Lower leg skin (tissue), 4 donors: ENCODE data around the gene FDXR. TPM values are rescaled to one million over a fixed set of nuclear protein-coding genes. Genes with fewer than 3 reads are reported as not detected.

Experiments used
- DNase-seq, 2 donors: peaks; one replicate each; pipeline ENCODE4 v3.0.0-alpha.2; 2019; ENCODE audit warnings: low spot score in 2 of 2
- H3K4me3 ChIP-seq: fragments of 200-600 bp; sonication (generic); 2 replicates; pipeline ENCODE4 v1.5.1; 2017; ENCODE audit warnings: mild to moderate bottlenecking, low read depth; ENCODE audit not compliant: poor library complexity, severe bottlenecking
- CTCF ChIP-seq, 3 donors: fragments of 450-650 bp; IDR thresholded peaks; one replicate each; pipeline ENCODE4 v1.5.1; 2016; ENCODE audit warnings: antibody characterized with exemption in 3 of 3, mild to moderate bottlenecking in 3 of 3, moderate library complexity in 2 of 3
- POLR2A ChIP-seq, 2 donors: fragments of 450-650 bp; IDR thresholded peaks; one replicate each; pipeline ENCODE4 v1.6.1; 2016 to 2017; ENCODE audit warnings: antibody characterized with exemption in 2 of 2, mild to moderate bottlenecking in 1 of 2, moderate library complexity in 1 of 2
- WGBS, 2 donors: methylation state at CpG; one replicate each; pipeline ENCODE4 v1.1.5; 2018; 5-methylcytosine and 5-hydroxymethylcytosine counted together
- intact Hi-C: fragments of 100-400 bp; cut with DNase I; formaldehyde crosslinking; loops from one replicate; pipeline ENCODE4 v1.15.0; 2023; ENCODE audit warnings: low total_unique reads
- total RNA-seq, 4 donors: library from RNA; depleted of rRNA; stranded (reverse); fragments of >200 nt; gene quantifications; one replicate each; pipeline ENCODE4 v1.1.0, GENCODE V29; 2016

FDXR gene
- 10 to 100 TPM; 21.9 to 28.0 (median 24.6) TPM for total RNA-seq

- intact Hi-C loops, result no loop called here
- DNase-seq, result no peak
- 9 to 11% methylated on average over 23 to 33 of the region's 38 CpGs for WGBS, 2 donors
- TF ChIP-seq CTCF (IDR thresholded peaks at IDR 0.05) (no peak), POLR2A (IDR thresholded peaks at IDR 0.05) (no peak)
- H3K4me3 ChIP-seq, result peak within 1 kb of the TSS; percentile 52
Observed at GRCh38 chr17:74872313-74873036, at the start of gene FDXR. FDXR (minus strand) TSS chr17:74872994; CDS start chr17:74872944, 50 bp downstream.

- intact Hi-C loops, result loop anchor here (2.0 kb wide), 1 partner anchor 37 kb away; no protein-coding TSS in a partner anchor
- no peak for DNase-seq
- TF ChIP-seq POLR2A (IDR thresholded peaks at IDR 0.05) (no peak), CTCF (IDR thresholded peaks at IDR 0.05) (no peak)
- WGBS, 2 donors, result 50 to 54% methylated on average over 5 of the region's 6 CpGs
- no peak overlapping the region for H3K4me3 ChIP-seq
Observed at GRCh38 chr17:74922172-74922571, 49.4 kb upstream of the FDXR start.

- WGBS, 2 donors, result 95% methylated on average over 2 of the region's 2 CpGs; no CpG with 5 or more reads in 1 of the 2 donors
- TF ChIP-seq CTCF (IDR thresholded peaks at IDR 0.05), result no peak
- TF ChIP-seq POLR2A (IDR thresholded peaks at IDR 0.05), result no peak
- DNase-seq, result no peak
- intact Hi-C loops, result loop anchor here (2.0 kb wide), 1 partner anchor 37 kb away; no protein-coding TSS in a partner anchor
- no peak overlapping the region for H3K4me3 ChIP-seq
Observed at GRCh38 chr17:74921769-74922168, 49.0 kb upstream of the FDXR start.

GRCh38 chr17:74921026-74921681, 48.4 kb upstream of the FDXR start:
- no peak for DNase-seq
- WGBS, 2 donors, result 30 to 36% methylated on average over 19 of the region's 19 CpGs
- no peak overlapping the region for H3K4me3 ChIP-seq
- intact Hi-C loops, result no loop called here
- TF ChIP-seq POLR2A (IDR thresholded peaks at IDR 0.05) (no peak), CTCF (IDR thresholded peaks at IDR 0.05) (no peak)

GRCh38 chr17:74920642-74921025, 47.8 kb upstream of the FDXR start:
- intact Hi-C loops, result no loop called here
- DNase-seq, result no peak
- H3K4me3 ChIP-seq, result no peak overlapping the region
- TF ChIP-seq CTCF (IDR thresholded peaks at IDR 0.05) (no peak), POLR2A (IDR thresholded peaks at IDR 0.05) (no peak)
- 39 to 44% methylated on average over 5 to 6 of the region's 6 CpGs for WGBS, 2 donors
